IMR-90 (cell line): ENCODE data around the gene RNU1-3. TPM values are rescaled to one million over a fixed set of nuclear protein-coding genes. Genes with fewer than 3 reads are reported as not detected.
"Not testable (repeated sequence)": the region's sequence is repeated elsewhere in the genome, so short reads cannot be mapped to it uniquely, and the experiment has no call there.

Experiments
- ATAC-seq: fragments of 200-7000 bp; cut with Tn5 transposase; 2 replicates; pipeline ENCODE4 v1.9.1; 2020; ENCODE audit warnings: low read depth, mild to moderate bottlenecking, moderate library complexity
- BruUV-seq: library from RNA; stranded (reverse); fragments of 400-500 nt; replicated peaks from 2 replicates; lab custom pipeline; 2021; lab: Mats Ljungman, UMichigan
- CTCF ChIA-PET: fragments of 300-600 bp; formaldehyde crosslinking; extraction: SDS; loops from one replicate; lab custom pipeline; 2021; ENCODE audit warnings: antibody characterized with exemption; lab: Yijun Ruan, JAX
- POLR2A ChIA-PET: fragments of 300-600 bp; sonication (Branson Sonifier 250); formaldehyde crosslinking; loops from one replicate; lab custom pipeline; 2022; ENCODE audit warnings: antibody characterized with exemption; ENCODE audit not compliant: unreplicated experiment; lab: Charles Lee
- DNase-seq: peaks from one replicate; pipeline ENCODE4 v3.0.0; 2013
- H2AFZ ChIP-seq: replicated peaks from 2 replicates; pipeline ENCODE3; 2013; ENCODE audit warnings: low read length, mild to moderate bottlenecking; ENCODE audit not compliant: poor library complexity
- H2AK5ac ChIP-seq: 2 replicates; pipeline ENCODE4 v1.6.1; 2013; ENCODE audit warnings: low read depth, low read length, inconsistent platforms
- H2AK9ac ChIP-seq: replicated peaks from 2 replicates; pipeline ENCODE3; 2013; ENCODE audit warnings: mild to moderate bottlenecking, low read depth, low read length, moderate library complexity; ENCODE audit not compliant: poor library complexity
- H2BK120ac ChIP-seq: 2 replicates; pipeline ENCODE4 v1.6.1; 2013; ENCODE audit warnings: low read depth, low read length, inconsistent platforms
- H2BK15ac ChIP-seq: 3 replicates; pipeline ENCODE4 v1.6.1; 2013; ENCODE audit warnings: low read depth, low read length, inconsistent platforms
- H2BK20ac ChIP-seq: 2 replicates; pipeline ENCODE4 v1.6.1; 2013; ENCODE audit warnings: low read depth, mild to moderate bottlenecking, inconsistent platforms, low read length, moderate library complexity
- H2BK5ac ChIP-seq: 2 replicates; pipeline ENCODE4 v1.6.1; 2013; ENCODE audit warnings: mild to moderate bottlenecking, low read depth, low read length, inconsistent platforms; ENCODE audit not compliant: poor library complexity, severe bottlenecking
- H3K14ac ChIP-seq: replicated peaks from 2 replicates; pipeline ENCODE4 v1.6.1; 2013; ENCODE audit warnings: low read depth, low read length, inconsistent platforms
- H3K18ac ChIP-seq: 2 replicates; pipeline ENCODE4 v1.6.1; 2013; ENCODE audit warnings: low read depth, low read length, control low read depth
- H3K23ac ChIP-seq: 2 replicates; pipeline ENCODE4 v1.6.1; 2013; ENCODE audit warnings: low read depth, low read length, inconsistent platforms
- H3K27ac ChIP-seq: 2 replicates; pipeline ENCODE4 v1.5.1; 2013; ENCODE audit warnings: mild to moderate bottlenecking, control low read depth, low read length; ENCODE audit not compliant: insufficient read depth
- H3K27me3 ChIP-seq: 2 replicates; pipeline ENCODE4 v1.6.1; 2013; ENCODE audit warnings: low read length; ENCODE audit not compliant: control insufficient read depth, insufficient read depth
- H3K36me3 ChIP-seq: 2 replicates; pipeline ENCODE4 v1.6.1; 2013; ENCODE audit warnings: low read length, mixed read lengths; ENCODE audit not compliant: control insufficient read depth, insufficient read depth
- H3K4ac ChIP-seq: 2 replicates; pipeline ENCODE4 v1.6.1; 2013; ENCODE audit warnings: low read depth, low read length, inconsistent platforms
- H3K4me1 ChIP-seq: 2 replicates; pipeline ENCODE4 v1.6.1; 2013; ENCODE audit warnings: low read length, mixed read lengths; ENCODE audit not compliant: control insufficient read depth, insufficient read depth
- H3K4me2 ChIP-seq: 2 replicates; pipeline ENCODE4 v1.6.1; 2013; ENCODE audit warnings: low read depth, mild to moderate bottlenecking, control low read depth, low read length, moderate library complexity
- H3K4me3 ChIP-seq: 2 replicates; pipeline ENCODE4 v1.5.1; 2013; ENCODE audit warnings: low read depth, mild to moderate bottlenecking, control low read depth, low read length, moderate library complexity; ENCODE audit not compliant: insufficient read depth
- H3K56ac ChIP-seq: 2 replicates; pipeline ENCODE4 v1.6.1; 2013; ENCODE audit warnings: low read length, inconsistent platforms; ENCODE audit not compliant: insufficient read depth; ENCODE audit errors: extremely low read depth
- H3K79me1 ChIP-seq, 2 experiments: 2 replicates each; pipeline ENCODE4 v1.6.1; 2013; ENCODE audit warnings: low read length in 2 of 2, inconsistent platforms in 1 of 2, low read depth in 1 of 2
- H3K9ac ChIP-seq: 2 replicates; pipeline ENCODE4 v1.6.1; 2013; ENCODE audit warnings: low read depth, low read length, control low read depth
- H3K9me1 ChIP-seq: 2 replicates; pipeline ENCODE4 v1.6.1; 2013; ENCODE audit warnings: low read length, inconsistent platforms; ENCODE audit not compliant: insufficient read depth
- H3K9me3 ChIP-seq: 2 replicates; pipeline ENCODE4 v1.6.1; 2013; ENCODE audit warnings: low read length; ENCODE audit not compliant: control insufficient read depth, insufficient read depth
- H4K20me1 ChIP-seq: 2 replicates; pipeline ENCODE4 v1.6.1; 2013; ENCODE audit warnings: low read length, inconsistent platforms; ENCODE audit not compliant: insufficient read depth
- H4K5ac ChIP-seq: 2 replicates; pipeline ENCODE4 v1.6.1; 2013; ENCODE audit warnings: mild to moderate bottlenecking, low read depth, low read length, control low read depth
- H4K8ac ChIP-seq, 2 experiments: 2 replicates each; pipeline ENCODE4 v1.6.1; 2013; ENCODE audit warnings: low read depth in 2 of 2, low read length in 2 of 2, control low read depth in 1 of 2, inconsistent platforms in 1 of 2
- H4K91ac ChIP-seq: 2 replicates; pipeline ENCODE4 v1.6.1; 2013; ENCODE audit warnings: low read depth, low read length, inconsistent platforms; ENCODE audit not compliant: insufficient read depth
- WGBS, 2 experiments: methylation state at CpG; one replicate each; pipeline versions ENCODE4 v1.1.5 to v1.1.7; 2013; ENCODE audit warnings: missing lambda C conversion rate in 2 of 2; ENCODE audit not compliant: insufficient read length in 1 of 2; ENCODE audit errors: extremely low coverage in 2 of 2; 5-methylcytosine and 5-hydroxymethylcytosine counted together
- dilution Hi-C: fragments of 300-500 bp; cut with HindIII; formaldehyde crosslinking; loops from one replicate; pipeline ENCODE4 v1.14.3; 2018; ENCODE audit warnings: low sequenced_read_pairs; ENCODE audit not compliant: unreplicated experiment
- in situ Hi-C: fragments of 300-500 bp; cut with MboI; formaldehyde crosslinking; loops from 3 replicates; pipeline ENCODE4 v1.14.3; 2019; ENCODE audit warnings: low sequenced_read_pairs, inconsistent platforms, mixed read lengths
- intact Hi-C: fragments of 100-400 bp; cut with micrococcal nuclease; formaldehyde crosslinking; loops from 2 replicates; pipeline ENCODE4 v1.10.0; 2022
- polyA plus RNA-seq, 3 experiments: library from polyadenylated mRNA; depleted of rRNA; stranded (reverse); fragments of >200 nt; gene quantifications; 2 replicates each; pipeline ENCODE4 v1.2.3, GENCODE V29; 2012; ENCODE audit warnings: low replicate concordance in 1 of 3
- total RNA-seq: library from RNA; depleted of rRNA; stranded (reverse); fragments of >200 nt; gene quantifications from 2 replicates; pipeline ENCODE4 v1.2.3, GENCODE V29; 2012

RNU1-3 gene
- total and polyA plus RNA-seq, 2 of the 4 experiments (the other 2 are of a cell fraction): under 0.01 TPM; not detected in 1

GRCh38 chr1:16712984-16713383 lies 46.2 kb upstream of the RNU1-3 start:
- H3K56ac ChIP-seq, DNase-seq, H4K91ac ChIP-seq, H3K4me3 ChIP-seq, CTCF ChIA-PET, H3K27ac ChIP-seq, H2BK15ac ChIP-seq, POLR2A ChIA-PET, H3K9ac ChIP-seq, BruUV-seq, intact Hi-C loops, H2AK5ac ChIP-seq, ATAC-seq, H3K36me3 ChIP-seq, H3K79me1 ChIP-seq, H2BK120ac ChIP-seq, H3K14ac ChIP-seq, H2BK5ac ChIP-seq, H3K23ac ChIP-seq, H4K5ac ChIP-seq, H2AK9ac ChIP-seq, H3K4me2 ChIP-seq, H3K9me3 ChIP-seq, H2AFZ ChIP-seq, dilution Hi-C loops, H3K4me1 ChIP-seq, H2BK20ac ChIP-seq, H3K9me1 ChIP-seq, H4K20me1 ChIP-seq, H3K4ac ChIP-seq, in situ Hi-C loops, H3K18ac ChIP-seq, H4K8ac ChIP-seq: not testable (repeated sequence)
- peaks cover 22% of the 10 kb centered on the region for H3K27me3 ChIP-seq
- WGBS, 2 experiments: 38% methylated on average over 1 of the region's 6 CpGs; no CpG with 5 or more reads in 1 of the 2 experiments

- CTCF ChIA-PET, H3K27ac ChIP-seq, H3K79me1 ChIP-seq, intact Hi-C loops, in situ Hi-C loops, H4K91ac ChIP-seq, H2AK5ac ChIP-seq, H3K14ac ChIP-seq, H3K36me3 ChIP-seq, H3K4me3 ChIP-seq, DNase-seq, H4K20me1 ChIP-seq, H3K56ac ChIP-seq, H3K4ac ChIP-seq, H2AK9ac ChIP-seq, ATAC-seq, H3K9ac ChIP-seq, H3K18ac ChIP-seq, dilution Hi-C loops, H2AFZ ChIP-seq, H4K5ac ChIP-seq, H3K9me3 ChIP-seq, H3K4me1 ChIP-seq, H3K4me2 ChIP-seq, H3K9me1 ChIP-seq, H2BK5ac ChIP-seq, POLR2A ChIA-PET, BruUV-seq, H3K23ac ChIP-seq, H2BK20ac ChIP-seq, H2BK15ac ChIP-seq, H2BK120ac ChIP-seq, H4K8ac ChIP-seq: not testable (repeated sequence)
- WGBS, 2 experiments: no CpG with 5 or more reads among the region's 14 CpGs
- peaks cover 18% of the 10 kb centered on the region for H3K27me3 ChIP-seq
Measured at GRCh38 chr1:16712582-16712981, 45.8 kb upstream of the RNU1-3 start.
